Measurements from ENCODE around the gene FHL3.

DNA sequence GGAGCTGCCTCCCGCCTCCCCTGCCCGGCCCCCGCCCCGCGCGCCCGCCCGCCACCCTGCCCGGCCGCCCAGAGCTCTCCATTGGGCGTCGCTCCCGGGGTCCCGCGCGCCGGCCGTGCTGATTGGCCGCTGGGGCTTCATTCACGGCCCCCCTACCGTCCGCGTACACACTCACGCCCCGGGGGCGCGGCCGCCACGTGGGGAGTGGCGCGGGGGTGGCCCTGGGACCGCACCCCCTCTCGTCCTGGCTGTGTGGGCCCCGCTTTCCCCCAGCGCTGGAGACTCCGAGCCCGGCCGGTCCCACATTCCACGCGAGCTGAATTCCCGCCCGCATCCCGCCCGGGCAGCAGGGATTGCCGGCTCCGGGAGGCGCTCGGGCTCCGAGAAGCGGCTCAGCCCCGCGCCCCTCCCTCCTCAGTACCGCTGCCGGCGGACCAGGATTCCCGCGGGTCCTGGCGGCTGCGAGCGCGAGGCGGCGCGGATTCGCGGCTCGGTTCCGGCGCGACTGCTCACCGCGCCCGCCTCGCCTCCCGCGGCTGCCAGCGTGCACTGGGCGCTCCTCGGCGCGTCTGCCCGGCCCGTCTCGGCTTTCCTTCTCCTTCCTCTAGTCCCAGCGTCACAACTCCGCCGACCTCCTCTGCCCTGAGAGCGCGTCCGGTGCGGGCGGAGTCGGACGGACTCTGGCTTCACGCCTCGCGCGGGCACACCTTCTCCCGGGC lies 41.7 kb upstream of the FHL3 start:
- TF ChIP-seq EP300 (IDR thresholded peaks at IDR 0.05; ENCODE audit: low read depth) (no peak), POLR2A (IDR thresholded peaks at IDR 0.05) (no peak), CTCF (IDR thresholded peaks at IDR 0.05) (no peak)
